GM12878 (cell line): ENCODE data around the gene IQCH. TPM values are rescaled to one million over a fixed set of nuclear protein-coding genes. Genes with fewer than 3 reads are reported as not detected.

Source experiments
- ASH2L ChIP-seq: fragments of 300-600, 200-600 bp; sonication (generic); IDR thresholded peaks from 2 replicates; pipeline ENCODE4 v1.6.1; 2017; ENCODE audit warnings: low read depth, mild to moderate bottlenecking, borderline replicate concordance
- BMI1 ChIP-seq: fragments of 450-650 bp; IDR thresholded peaks from 2 replicates; pipeline ENCODE4 v1.6.1; 2016; ENCODE audit warnings: mild to moderate bottlenecking, moderate library complexity, borderline replicate concordance
- CHD1 ChIP-seq: IDR thresholded peaks from 2 replicates; pipeline ENCODE4 v1.6.1; 2012; ENCODE audit warnings: low read depth, low read length, improper control_type of control experiment
- FOXK2 ChIP-seq: fragments of 450-650 bp; IDR thresholded peaks from 2 replicates; pipeline ENCODE4 v1.6.1; 2017; ENCODE audit warnings: mild to moderate bottlenecking, moderate library complexity
- GABPA ChIP-seq: IDR thresholded peaks from 2 replicates; pipeline ENCODE4 v1.6.1; 2014; ENCODE audit warnings: antibody characterized with exemption, low read depth, mild to moderate bottlenecking, inconsistent platforms
- IRF4 ChIP-seq: IDR thresholded peaks from 2 replicates; pipeline ENCODE4 v1.6.1; 2011; ENCODE audit warnings: low read depth, low read length
- LARP7 ChIP-seq: fragments of 450-650 bp; IDR thresholded peaks from 2 replicates; pipeline ENCODE4 v1.6.1; 2017; ENCODE audit warnings: mild to moderate bottlenecking
- MEF2B ChIP-seq: fragments of 450-650 bp; IDR thresholded peaks from 2 replicates; pipeline ENCODE4 v1.6.1; 2018; ENCODE audit warnings: mild to moderate bottlenecking, moderate library complexity; ENCODE audit not compliant: partially characterized antibody, poor library complexity, severe bottlenecking
- MTA2 ChIP-seq: fragments of 450-650 bp; IDR thresholded peaks from 2 replicates; pipeline ENCODE4 v1.6.1; 2016; ENCODE audit warnings: low read depth, mild to moderate bottlenecking, moderate library complexity
- NBN ChIP-seq: fragments of 450-650 bp; IDR thresholded peaks from 2 replicates; pipeline ENCODE4 v1.6.1; 2016
- NFIC ChIP-seq: IDR thresholded peaks from 2 replicates; pipeline ENCODE4 v1.6.1; 2012; ENCODE audit warnings: low read depth, mild to moderate bottlenecking, inconsistent platforms, low read length, moderate library complexity
- NFYA ChIP-seq: IDR thresholded peaks from 2 replicates; pipeline ENCODE4 v1.6.1; 2011; ENCODE audit warnings: low read depth, mild to moderate bottlenecking, low read length, improper control_type of control experiment, borderline replicate concordance
- POLR2A ChIP-seq: IDR thresholded peaks from 2 replicates; pipeline ENCODE4 v1.6.1; 2011; ENCODE audit warnings: low read depth, mild to moderate bottlenecking, low read length
- RAD21 ChIP-seq: IDR thresholded peaks from 2 replicates; pipeline ENCODE4 v1.6.1; 2011; ENCODE audit warnings: mild to moderate bottlenecking, low read depth, low read length, moderate library complexity; ENCODE audit not compliant: insufficient read depth
- RELA ChIP-seq: fragments of 450-650 bp; IDR thresholded peaks from 2 replicates; pipeline ENCODE4 v1.8.0; 2014; ENCODE audit warnings: borderline replicate concordance; ENCODE audit not compliant: partially characterized antibody
- SMC3 ChIP-seq: IDR thresholded peaks from 2 replicates; pipeline ENCODE4 v1.6.1; 2011; ENCODE audit warnings: low read length, improper control_type of control experiment, borderline replicate concordance
- TAF1 ChIP-seq: IDR thresholded peaks from 2 replicates; pipeline ENCODE4 v1.6.1; 2011; ENCODE audit warnings: mild to moderate bottlenecking, low read depth, low read length, borderline replicate concordance
- TBL1XR1 ChIP-seq: IDR thresholded peaks from 2 replicates; pipeline ENCODE4 v1.6.1; 2012; ENCODE audit warnings: low read depth, low read length, improper control_type of control experiment
- TCF3 ChIP-seq: IDR thresholded peaks from 2 replicates; pipeline ENCODE4 v1.6.1; 2012; ENCODE audit warnings: low read depth, mild to moderate bottlenecking, low read length, borderline replicate concordance; ENCODE audit not compliant: insufficient read depth
- YY1 ChIP-seq: IDR thresholded peaks from 2 replicates; pipeline ENCODE4 v1.6.1; 2011; ENCODE audit warnings: low read depth, mild to moderate bottlenecking, low read length
- ZZZ3 ChIP-seq: IDR thresholded peaks from 2 replicates; pipeline ENCODE4 v1.6.1; 2011; ENCODE audit warnings: low read depth; ENCODE audit not compliant: control insufficient read depth, insufficient read length
- polyA plus RNA-seq, 11 experiments: library from polyadenylated mRNA; depleted of rRNA in 4 of 11; unstranded in 6 of 11; stranded (reverse) in 5 of 11; fragments of >200 nt; fragmentation: Nextera tagmentation in 4 of 11; fragmentation: Illumina TruSeq in 1 of 11; extraction: Ambion mirVana in 4 of 11; extraction: Trizol in 1 of 11; gene quantifications; 1 replicate in 1 of 11; 2 replicates in 10 of 11; pipeline versions ENCODE4 v1.2.1 to v1.2.3, GENCODE V29; 2011 to 2016; ENCODE audit warnings: inconsistent platforms in 2 of 11, missing spikeins in 2 of 11, low read depth in 1 of 11
- total RNA-seq, 4 experiments: library from RNA; depleted of rRNA in 3 of 4; stranded (reverse); fragments of >200 nt in 3 of 4; fragmentation: Illumina TruSeq in 1 of 4; extraction: Trizol in 1 of 4; gene quantifications; 2 replicates each; pipeline versions ENCODE4 v1.2.1 to v1.2.3, GENCODE V29; 2013 to 2021
- TF ChIP-seq, protein P1 (sequence below): fragments of 450-650 bp; IDR thresholded peaks from 2 replicates; pipeline ENCODE4 v1.6.1; 2017; ENCODE audit warnings: borderline replicate concordance
- TF ChIP-seq, protein P2 (sequence below): IDR thresholded peaks from 2 replicates; pipeline ENCODE4 v1.6.1; 2011; ENCODE audit warnings: borderline replicate concordance, low read depth, mild to moderate bottlenecking, moderate library complexity, mixed read lengths, low read length; ENCODE audit not compliant: insufficient read depth; ENCODE audit errors: extremely low read length
- TF ChIP-seq, protein P3 (sequence below): fragments of 450-650 bp; IDR thresholded peaks from 2 replicates; pipeline ENCODE4 v1.6.1; 2016; ENCODE audit warnings: mild to moderate bottlenecking
- TF ChIP-seq, protein P4 (sequence below), 3 experiments: IDR thresholded peaks in 2 of 3; conservative IDR thresholded peaks in 1 of 3; 2 replicates each; pipeline ENCODE4 v1.5.1; 2011; ENCODE audit warnings: low read depth in 3 of 3, low read length in 3 of 3, mild to moderate bottlenecking in 3 of 3, control low read depth in 2 of 3, moderate library complexity in 2 of 3, inconsistent platforms in 1 of 3, mixed read lengths in 1 of 3; ENCODE audit not compliant: control insufficient read depth in 2 of 3, insufficient read depth in 1 of 3; ENCODE audit errors: extremely low read depth in 1 of 3
- TF ChIP-seq, protein P5 (sequence below): IDR thresholded peaks from 2 replicates; pipeline ENCODE4 v1.6.1; 2011; ENCODE audit warnings: low read depth, mild to moderate bottlenecking, low read length, moderate library complexity, borderline replicate concordance; ENCODE audit errors: extremely low read depth

IQCH gene
- total and polyA plus RNA-seq, 10 of the 15 experiments (the other 5 are each of a cell fraction or from before 2014, with no cell fraction given) = 0.29 to 1.3 (median 0.99) TPM

DNA sequence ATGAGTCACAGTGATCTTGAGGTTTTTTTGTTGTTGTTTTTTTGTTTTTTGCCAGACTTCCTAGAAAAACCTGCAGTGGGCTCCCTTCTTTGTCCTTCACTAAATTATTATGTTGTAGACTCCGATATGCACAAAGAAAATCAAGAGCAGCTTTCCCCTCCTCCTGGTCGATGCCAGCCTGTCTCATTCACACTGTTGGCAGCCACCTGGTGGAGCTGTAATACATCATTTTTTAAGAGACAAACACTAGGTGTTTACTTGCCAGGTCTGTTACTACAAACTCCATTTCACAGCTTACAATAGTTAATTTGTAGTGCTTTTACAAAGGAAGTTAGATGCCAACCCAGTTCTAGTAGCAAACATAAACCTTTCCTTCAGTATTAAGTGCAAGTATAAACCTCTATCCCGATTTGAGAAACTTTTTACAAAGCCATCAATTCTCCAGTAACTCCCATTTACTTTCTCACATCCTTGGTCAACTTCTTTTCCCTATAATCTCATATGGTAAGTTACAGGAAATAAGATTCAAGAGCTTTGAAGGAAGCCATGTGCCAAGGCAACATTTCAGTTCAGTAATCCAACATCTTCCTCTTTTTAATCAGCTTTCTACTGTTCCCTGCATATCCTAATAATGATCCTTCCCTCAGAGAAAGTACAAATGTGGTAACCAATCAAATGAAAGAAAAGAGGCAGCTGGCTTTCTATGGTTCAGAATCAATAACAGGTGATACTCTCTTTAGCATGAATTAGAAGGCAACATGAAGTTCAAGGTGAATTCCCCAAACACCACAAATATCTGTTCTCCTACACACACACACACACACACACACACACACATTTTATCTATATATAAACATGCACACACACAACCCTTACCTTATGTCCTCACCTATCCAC lies 14.1 kb upstream of the IQCH start (continued):
- TF ChIP-seq BMI1 (no peak), YY1 (no peak), NBN (no peak), TCF3 (no peak), RELA (no peak), MTA2 (no peak), POLR2A (no peak), TAF1 (no peak), NFIC (no peak), IRF4 (no peak), SMC3 (peak; percentile 29; the same call in 1 of the 2 replicates), TBL1XR1 (no peak), LARP7 (no peak), NFYA (no peak), ASH2L (no peak), RAD21 (peak; percentile 45), ZZZ3 (no peak), FOXK2 (no peak), MEF2B (no peak), CHD1 (no peak), GABPA (no peak)
- TF ChIP-seq, protein P1, sequence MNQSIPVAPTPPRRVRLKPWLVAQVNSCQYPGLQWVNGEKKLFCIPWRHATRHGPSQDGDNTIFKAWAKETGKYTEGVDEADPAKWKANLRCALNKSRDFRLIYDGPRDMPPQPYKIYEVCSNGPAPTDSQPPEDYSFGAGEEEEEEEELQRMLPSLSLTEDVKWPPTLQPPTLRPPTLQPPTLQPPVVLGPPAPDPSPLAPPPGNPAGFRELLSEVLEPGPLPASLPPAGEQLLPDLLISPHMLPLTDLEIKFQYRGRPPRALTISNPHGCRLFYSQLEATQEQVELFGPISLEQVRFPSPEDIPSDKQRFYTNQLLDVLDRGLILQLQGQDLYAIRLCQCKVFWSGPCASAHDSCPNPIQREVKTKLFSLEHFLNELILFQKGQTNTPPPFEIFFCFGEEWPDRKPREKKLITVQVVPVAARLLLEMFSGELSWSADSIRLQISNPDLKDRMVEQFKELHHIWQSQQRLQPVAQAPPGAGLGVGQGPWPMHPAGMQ = no peak
- TF ChIP-seq, protein P2, sequence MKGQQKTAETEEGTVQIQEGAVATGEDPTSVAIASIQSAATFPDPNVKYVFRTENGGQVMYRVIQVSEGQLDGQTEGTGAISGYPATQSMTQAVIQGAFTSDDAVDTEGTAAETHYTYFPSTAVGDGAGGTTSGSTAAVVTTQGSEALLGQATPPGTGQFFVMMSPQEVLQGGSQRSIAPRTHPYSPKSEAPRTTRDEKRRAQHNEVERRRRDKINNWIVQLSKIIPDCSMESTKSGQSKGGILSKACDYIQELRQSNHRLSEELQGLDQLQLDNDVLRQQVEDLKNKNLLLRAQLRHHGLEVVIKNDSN = no peak
- TF ChIP-seq, protein P3, sequence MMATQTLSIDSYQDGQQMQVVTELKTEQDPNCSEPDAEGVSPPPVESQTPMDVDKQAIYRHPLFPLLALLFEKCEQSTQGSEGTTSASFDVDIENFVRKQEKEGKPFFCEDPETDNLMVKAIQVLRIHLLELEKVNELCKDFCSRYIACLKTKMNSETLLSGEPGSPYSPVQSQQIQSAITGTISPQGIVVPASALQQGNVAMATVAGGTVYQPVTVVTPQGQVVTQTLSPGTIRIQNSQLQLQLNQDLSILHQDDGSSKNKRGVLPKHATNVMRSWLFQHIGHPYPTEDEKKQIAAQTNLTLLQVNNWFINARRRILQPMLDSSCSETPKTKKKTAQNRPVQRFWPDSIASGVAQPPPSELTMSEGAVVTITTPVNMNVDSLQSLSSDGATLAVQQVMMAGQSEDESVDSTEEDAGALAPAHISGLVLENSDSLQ = no peak
- TF ChIP-seq, protein P4, sequence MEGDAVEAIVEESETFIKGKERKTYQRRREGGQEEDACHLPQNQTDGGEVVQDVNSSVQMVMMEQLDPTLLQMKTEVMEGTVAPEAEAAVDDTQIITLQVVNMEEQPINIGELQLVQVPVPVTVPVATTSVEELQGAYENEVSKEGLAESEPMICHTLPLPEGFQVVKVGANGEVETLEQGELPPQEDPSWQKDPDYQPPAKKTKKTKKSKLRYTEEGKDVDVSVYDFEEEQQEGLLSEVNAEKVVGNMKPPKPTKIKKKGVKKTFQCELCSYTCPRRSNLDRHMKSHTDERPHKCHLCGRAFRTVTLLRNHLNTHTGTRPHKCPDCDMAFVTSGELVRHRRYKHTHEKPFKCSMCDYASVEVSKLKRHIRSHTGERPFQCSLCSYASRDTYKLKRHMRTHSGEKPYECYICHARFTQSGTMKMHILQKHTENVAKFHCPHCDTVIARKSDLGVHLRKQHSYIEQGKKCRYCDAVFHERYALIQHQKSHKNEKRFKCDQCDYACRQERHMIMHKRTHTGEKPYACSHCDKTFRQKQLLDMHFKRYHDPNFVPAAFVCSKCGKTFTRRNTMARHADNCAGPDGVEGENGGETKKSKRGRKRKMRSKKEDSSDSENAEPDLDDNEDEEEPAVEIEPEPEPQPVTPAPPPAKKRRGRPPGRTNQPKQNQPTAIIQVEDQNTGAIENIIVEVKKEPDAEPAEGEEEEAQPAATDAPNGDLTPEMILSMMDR (IDR thresholded peaks at IDR 0.05 in 2 of 3, conservative IDR thresholded peaks at IDR 0.05 in 1 of 3; ENCODE audit: control insufficient read depth in 2 of 3, extremely low read depth in 1 of 3, insufficient read depth in 1 of 3, low read depth in 3 of 3, low read length in 3 of 3) = peak; percentile 25 to 46 (median 38); a peak in 5 of 6 replicates
- TF ChIP-seq, protein P5, sequence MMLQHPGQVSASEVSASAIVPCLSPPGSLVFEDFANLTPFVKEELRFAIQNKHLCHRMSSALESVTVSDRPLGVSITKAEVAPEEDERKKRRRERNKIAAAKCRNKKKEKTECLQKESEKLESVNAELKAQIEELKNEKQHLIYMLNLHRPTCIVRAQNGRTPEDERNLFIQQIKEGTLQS = peak; percentile 12; the same call in 1 of the 2 replicates
